K562 (cell line): ENCODE data around the gene LTBP4. TPM values are rescaled to one million over a fixed set of nuclear protein-coding genes. Genes with fewer than 3 reads are reported as not detected.

Source experiments
- ARID2 ChIP-seq: fragments of 450-650 bp; IDR thresholded peaks from 2 replicates; pipeline ENCODE4 v1.6.1; 2017; ENCODE audit warnings: antibody characterized with exemption, mild to moderate bottlenecking
- ARNT ChIP-seq, 2 experiments: fragments of 450-650 bp; IDR thresholded peaks; 2 replicates each; pipeline ENCODE4 v1.6.1; 2016; ENCODE audit warnings: mild to moderate bottlenecking in 1 of 2
- C11orf30 ChIP-seq: fragments of 450-650 bp; IDR thresholded peaks from 2 replicates; pipeline ENCODE4 v1.6.1; 2016; ENCODE audit warnings: low read depth, mild to moderate bottlenecking
- CBFA2T2 ChIP-seq: fragments of 450-650 bp; conservative IDR thresholded peaks from 2 replicates; pipeline ENCODE4 v1.6.1; 2017; ENCODE audit warnings: mild to moderate bottlenecking
- CHD4 ChIP-seq: fragments of 200-600 bp; sonication (generic); IDR thresholded peaks from 3 replicates; pipeline ENCODE4 v1.6.1; 2012; ENCODE audit warnings: low read depth, mild to moderate bottlenecking, mixed read lengths, low read length, inconsistent platforms; ENCODE audit not compliant: insufficient read depth, insufficient replicate concordance, poor library complexity, severe bottlenecking
- ELF1 ChIP-seq: fragments of 200-800 bp; sonication (Bioruptor generic); IDR thresholded peaks from 2 replicates; pipeline ENCODE4 v1.6.1; 2016; ENCODE audit warnings: missing genetic modification characterization, missing compliant biosample characterization
- EP300 ChIP-seq: IDR thresholded peaks from 2 replicates; pipeline ENCODE4 v1.6.1; 2012; ENCODE audit warnings: low read length, improper control_type of control experiment
- ETV5 ChIP-seq: sonication (generic); formaldehyde crosslinking; IDR thresholded peaks from 2 replicates; pipeline ENCODE4 v1.4.0; 2020; ENCODE audit warnings: low read depth, mild to moderate bottlenecking, missing genetic modification reagents
- FOXJ3 ChIP-seq: sonication (generic); formaldehyde crosslinking; IDR thresholded peaks from 2 replicates; pipeline ENCODE4 v1.4.0; 2020; ENCODE audit warnings: mild to moderate bottlenecking, missing genetic modification reagents
- HDGF ChIP-seq: fragments of 450-650 bp; IDR thresholded peaks from 2 replicates; pipeline ENCODE4 v1.6.1; 2016
- HLTF ChIP-seq: fragments of 450-650 bp; IDR thresholded peaks from 2 replicates; pipeline ENCODE4 v1.6.1; 2016
- HNRNPLL ChIP-seq: fragments of 200-400 bp; formaldehyde crosslinking; IDR thresholded peaks from 2 replicates; pipeline ENCODE4 v1.6.1; 2017; ENCODE audit warnings: low read length, low read depth, mild to moderate bottlenecking; ENCODE audit not compliant: poor library complexity, severe bottlenecking
- JUN ChIP-seq, 2 experiments: sonication (generic) in 1 of 2; formaldehyde crosslinking in 1 of 2; IDR thresholded peaks; 2 replicates each; pipeline versions ENCODE4 v1.6.1 to v1.8.0; 2012 to 2022; ENCODE audit warnings: borderline replicate concordance in 2 of 2, mild to moderate bottlenecking in 2 of 2, improper control_type of control experiment in 1 of 2, low read depth in 1 of 2, low read length in 1 of 2, missing genetic modification reagents in 1 of 2
- LEF1 ChIP-seq: fragments of 450-650 bp; IDR thresholded peaks from 2 replicates; pipeline ENCODE4 v1.6.1; 2016; ENCODE audit warnings: mild to moderate bottlenecking
- MECOM ChIP-seq: fragments of 250-450 bp; sonication (Bioruptor Pico); IDR thresholded peaks from 2 replicates; pipeline ENCODE4 v1.8.0; 2022; ENCODE audit warnings: inconsistent platforms
- NUFIP1 ChIP-seq: fragments of 450-650 bp; IDR thresholded peaks from 2 replicates; pipeline ENCODE4 v1.6.1; 2018; ENCODE audit not compliant: partially characterized antibody
- RAD21 ChIP-seq, 2 experiments: fragments of 250-450 bp in 1 of 2; fragments of 450-650 bp in 1 of 2; sonication (Bioruptor Pico) in 1 of 2; formaldehyde crosslinking in 1 of 2; IDR thresholded peaks in 1 of 2; conservative IDR thresholded peaks in 1 of 2; 2 replicates each; pipeline versions ENCODE4 v1.4.0 to v1.8.0; 2020 to 2022; ENCODE audit warnings: mild to moderate bottlenecking in 2 of 2, moderate library complexity in 1 of 2
- RCOR1 ChIP-seq, 2 experiments: IDR thresholded peaks; 2 replicates each; pipeline ENCODE4 v1.6.1; 2012; ENCODE audit warnings: low read depth in 2 of 2, low read length in 2 of 2, borderline replicate concordance in 1 of 2, improper control_type of control experiment in 1 of 2
- SMARCC2 ChIP-seq: fragments of 450-650 bp; IDR thresholded peaks from 2 replicates; pipeline ENCODE4 v1.6.1; 2017; ENCODE audit warnings: antibody characterized with exemption, moderate library complexity, mild to moderate bottlenecking, low read depth
- TBL1XR1 ChIP-seq, 2 experiments: IDR thresholded peaks; 2 replicates each; pipeline ENCODE4 v1.6.1; 2012; ENCODE audit warnings: improper control_type of control experiment in 2 of 2, low read length in 2 of 2, mild to moderate bottlenecking in 1 of 2
- TBP ChIP-seq: optimal IDR thresholded peaks from 2 replicates; pipeline ENCODE3; 2011; ENCODE audit warnings: low read depth, low read length, improper control_type of control experiment
- TCF3 ChIP-seq: sonication (generic); formaldehyde crosslinking; IDR thresholded peaks from 2 replicates; pipeline ENCODE4 v1.4.0; 2020; ENCODE audit warnings: mild to moderate bottlenecking, missing genetic modification reagents
- ZBTB12 ChIP-seq: fragments of 250-450 bp; sonication (Bioruptor Pico); IDR thresholded peaks from 2 replicates; pipeline ENCODE4 v1.4.0; 2020
- ZEB2 ChIP-seq: fragments of 450-650 bp; IDR thresholded peaks from 2 replicates; pipeline ENCODE4 v1.6.1; 2016
- ZFP91 ChIP-seq: sonication (generic); formaldehyde crosslinking; IDR thresholded peaks from 2 replicates; pipeline ENCODE4 v1.8.0; 2022; ENCODE audit warnings: mild to moderate bottlenecking, missing genetic modification reagents
- ZNF12 ChIP-seq: sonication (generic); formaldehyde crosslinking; IDR thresholded peaks from 2 replicates; pipeline ENCODE4 v1.4.0; 2020; ENCODE audit warnings: mild to moderate bottlenecking, missing genetic modification reagents
- polyA plus RNA-seq, 8 experiments: library from polyadenylated mRNA; depleted of rRNA in 4 of 8; stranded (reverse) in 5 of 8; unstranded in 3 of 8; fragments of >200 nt; fragmentation: Nextera tagmentation in 2 of 8; fragmentation: Illumina TruSeq in 1 of 8; extraction: Ambion mirVana in 2 of 8; extraction: Trizol in 1 of 8; gene quantifications; 2 replicates each; pipeline versions ENCODE4 v1.2.1 to v1.2.3, GENCODE V29; 2011 to 2014; ENCODE audit warnings: inconsistent platforms in 1 of 8, missing spikeins in 1 of 8
- total RNA-seq, 7 experiments: library from RNA; depleted of rRNA in 6 of 7; stranded (reverse); fragments of >200 nt in 6 of 7; fragmentation: Illumina TruSeq in 2 of 7; extraction: Trizol in 2 of 7; gene quantifications; 2 replicates each; pipeline versions ENCODE4 v1.2.1 to v1.2.3, GENCODE V29; 2011 to 2021; ENCODE audit warnings: low replicate concordance in 1 of 7

LTBP4 gene
- total and polyA plus RNA-seq, 9 of the 15 experiments (the other 6 are each of a cell fraction or from before 2014, with no cell fraction given) = 0.35 to 160 (median 31.6) TPM

- TF ChIP-seq JUN (IDR thresholded peaks at IDR 0.05; ENCODE audit: borderline replicate concordance, low read depth, low read length) = peak; percentile 94
- no peak for TF ChIP-seq JUN (CRISPR knock-in tag; IDR thresholded peaks at IDR 0.05; ENCODE audit: borderline replicate concordance)
- peak; percentile 74 for TF ChIP-seq SMARCC2
- TF ChIP-seq ETV5 (CRISPR knock-in tag) = peak; percentile 77; the same call in 1 of the 2 replicates
- TF ChIP-seq RAD21 (CRISPR knock-in tag; conservative IDR thresholded peaks at IDR 0.05 in 1 of 2, IDR thresholded peaks at IDR 0.05 in 1 of 2) = 0 out of 4 replicates have a peak, but pooled peaks of 1 of the 2 experiments have one; percentile 9
- peak in 1 of 2 experiments; percentile 35; a peak in 1 of 4 replicates for TF ChIP-seq RCOR1 (IDR thresholded peaks at IDR 0.05; ENCODE audit: borderline replicate concordance in 1 of 2, low read depth in 2 of 2, low read length in 2 of 2)
- TF ChIP-seq TCF3 (CRISPR knock-in tag) = peak; percentile 55; the same call in 1 of the 2 replicates
- TF ChIP-seq ELF1 (tag) = no peak
- TF ChIP-seq TBL1XR1 (IDR thresholded peaks at IDR 0.05; ENCODE audit: low read length in 2 of 2) = no peak
- TF ChIP-seq LEF1 = peak; percentile 36; the same call in 1 of the 2 replicates
- TF ChIP-seq MECOM (CRISPR knock-in tag) = 0 out of 2 replicates have a peak, but pooled peaks have one; percentile 69
- TF ChIP-seq CBFA2T2 = peak; percentile 67
- no peak for TF ChIP-seq ZBTB12
- no peak for TF ChIP-seq ARID2
- no peak for TF ChIP-seq ZNF12 (CRISPR knock-in tag)
- peak; percentile 75; the same call in 1 of the 2 replicates for TF ChIP-seq EP300
- no peak for TF ChIP-seq ZFP91 (CRISPR knock-in tag)
- no peak for TF ChIP-seq NUFIP1
- peak; percentile 13; the same call in 1 of the 2 replicates for TF ChIP-seq C11orf30
- no peak for TF ChIP-seq HNRNPLL
- peak; percentile 43 for TF ChIP-seq TBP
- peak; percentile 39; the same call in 1 of the 2 replicates for TF ChIP-seq ZEB2
- peak; percentile 24 for TF ChIP-seq CHD4
- TF ChIP-seq HLTF = no peak
- 0 out of 4 replicates have a peak, but pooled peaks of 1 of the 2 experiments have one; percentile 20 for TF ChIP-seq ARNT (IDR thresholded peaks at IDR 0.05)
- TF ChIP-seq FOXJ3 (CRISPR knock-in tag) = 0 out of 2 replicates have a peak, but pooled peaks have one; percentile 10
- TF ChIP-seq HDGF = peak; percentile 40; the same call in 1 of the 2 replicates
These were observed 62.8 kb downstream of the LTBP4 start (continued) for GRCh38 chr19:40663695-40664692.
